Activated CD4-positive, alpha-beta T cell treated with anti-CD3 and anti-CD28 coated beads for 36 hours (primary cell): ENCODE results near the gene GPR137B. TPM values are rescaled to one million over a fixed set of nuclear protein-coding genes. Genes with fewer than 3 reads are reported as not detected.

Experiments used
- ATAC-seq: fragments of 200-7000 bp; cut with Tn5 transposase; one replicate; pipeline ENCODE4 v1.10.0; 2021; ENCODE audit warnings: mild to moderate bottlenecking, moderate library complexity
- CTCF ChIA-PET: fragments of 350-600 bp; sonication (Branson Sonifier 250); formaldehyde crosslinking; loops from one replicate; lab custom pipeline; 2021; ENCODE audit warnings: antibody characterized with exemption; lab: Charles Lee
- POLR2A ChIA-PET: fragments of 350-600 bp; sonication (Branson Sonifier 250); formaldehyde crosslinking; loops from one replicate; lab custom pipeline; 2021; ENCODE audit warnings: antibody characterized with exemption, inconsistent platforms; lab: Charles Lee
- DNase-seq: peaks from one replicate; pipeline ENCODE4 v3.0.0-alpha.2; 2020
- H3K27ac Mint-ChIP-seq: one replicate; pipeline ENCODE4 v1.8.0; 2021; ENCODE audit warnings: mixed read lengths
- H3K27me3 Mint-ChIP-seq: one replicate; pipeline ENCODE4 v1.8.0; 2021; ENCODE audit warnings: mixed read lengths
- H3K36me3 Mint-ChIP-seq: one replicate; pipeline ENCODE4 v1.8.0; 2021; ENCODE audit warnings: low read depth, mixed read lengths
- H3K4me1 Mint-ChIP-seq: one replicate; pipeline ENCODE4 v1.8.0; 2021; ENCODE audit warnings: mixed read lengths
- H3K4me3 Mint-ChIP-seq: one replicate; pipeline ENCODE4 v1.8.0; 2021; ENCODE audit warnings: mild to moderate bottlenecking, moderate library complexity, mixed read lengths
- H3K9me3 Mint-ChIP-seq: one replicate; pipeline ENCODE4 v1.8.0; 2021; ENCODE audit warnings: low read depth, mixed read lengths
- intact Hi-C, 2 experiments: fragments of 100-400 bp; cut with DNase I in 1 of 2; cut with micrococcal nuclease in 1 of 2; formaldehyde crosslinking; loops; one replicate each; pipeline versions ENCODE4 v1.14.2 to v1.15.1; 2022 to 2024; cut with DNase I, micrococcal nuclease
- total RNA-seq, 2 experiments: library from RNA; stranded (reverse); gene quantifications; one replicate each; pipeline ENCODE4 v1.2.3, GENCODE V29; 2021

Gene GPR137B
- total RNA-seq, 2 experiments from 2014 or later: 5.0 to 5.6 TPM

GRCh38 chr1:236239092-236239585 lies 96.8 kb downstream of the GPR137B start:
- H3K4me3 Mint-ChIP-seq: no peak overlapping the region
- no peak overlapping the region for H3K27ac Mint-ChIP-seq
- H3K9me3 Mint-ChIP-seq: no peaks in the 10 kb centered on the region
- peaks cover 10% of the 10 kb centered on the region for H3K36me3 Mint-ChIP-seq
- ChIA-PET POLR2A (no interaction called here), CTCF (interaction anchor here (0.7 to 1.5 kb wide), 3 partner anchors 8 to 42 kb away, joined by 3 to 6 read pairs (median 3); no protein-coding TSS in a partner anchor)
- H3K27me3 Mint-ChIP-seq: no peaks in the 10 kb centered on the region
- intact Hi-C loops: no loop called here
- ATAC-seq (no peak), DNase-seq (no peak)
- no peaks in the 10 kb centered on the region for H3K4me1 Mint-ChIP-seq

GRCh38 chr1:236240675-236241074 lies 98.3 kb downstream of the GPR137B start:
- DNase-seq (no peak), ATAC-seq (no peak)
- intact Hi-C loops: no loop called here
- Mint-ChIP-seq H3K4me1 (no peaks in the 10 kb centered on the region), H3K9me3 (no peaks in the 10 kb centered on the region), H3K36me3 (peaks cover 10% of the 10 kb centered on the region), H3K27ac (no peak overlapping the region), H3K27me3 (no peaks in the 10 kb centered on the region), H3K4me3 (no peak overlapping the region)
- ChIA-PET CTCF (interaction anchor here (1.0 to 1.5 kb wide), 2 partner anchors 9 to 10 kb away, joined by 3 to 6 read pairs; no protein-coding TSS in a partner anchor), POLR2A (no interaction called here)

GRCh38 chr1:236242568-236242967 lies 100.2 kb downstream of the GPR137B start:
- intact Hi-C loops: no loop called here

GRCh38 chr1:236247286-236247685 lies 104.9 kb downstream of the GPR137B start:
- peaks cover 8% of the 10 kb centered on the region for H3K36me3 Mint-ChIP-seq
- DNase-seq (no peak), ATAC-seq (no peak)
- ChIA-PET CTCF (no interaction called here), POLR2A (no interaction called here)
- H3K27me3 Mint-ChIP-seq: no peaks in the 10 kb centered on the region
- H3K4me1 Mint-ChIP-seq: no peaks in the 10 kb centered on the region
- H3K9me3 Mint-ChIP-seq: no peaks in the 10 kb centered on the region
- no peak overlapping the region for H3K27ac Mint-ChIP-seq
- intact Hi-C loops: no loop called here
- H3K4me3 Mint-ChIP-seq: no peak overlapping the region

More at GRCh38 chr1:236242568-236242967, 100.2 kb downstream of the GPR137B start:
- no peak for ATAC-seq
- CTCF ChIA-PET: no interaction called here
- no peaks in the 10 kb centered on the region for H3K4me1 Mint-ChIP-seq
- no peak overlapping the region for H3K4me3 Mint-ChIP-seq
- H3K9me3 Mint-ChIP-seq: no peaks in the 10 kb centered on the region
- no peak overlapping the region for H3K27ac Mint-ChIP-seq
- no peak for DNase-seq
- POLR2A ChIA-PET: interaction anchor here (0.6 kb wide), 1 partner anchor 17 kb away, joined by 3 read pairs; no protein-coding TSS in a partner anchor
- H3K27me3 Mint-ChIP-seq: no peaks in the 10 kb centered on the region
- peaks cover 7% of the 10 kb centered on the region for H3K36me3 Mint-ChIP-seq

GRCh38 chr1:236251587-236251986 lies 109.2 kb downstream of the GPR137B start:
- H3K4me3 Mint-ChIP-seq: no peak overlapping the region
- intact Hi-C loops: no loop called here
- DNase-seq (no peak), ATAC-seq (no peak)
- no peak overlapping the region for H3K27ac Mint-ChIP-seq
- H3K4me1 Mint-ChIP-seq: no peaks in the 10 kb centered on the region
- peaks cover 3% of the 10 kb centered on the region for H3K36me3 Mint-ChIP-seq
- H3K9me3 Mint-ChIP-seq: no peaks in the 10 kb centered on the region
- no peaks in the 10 kb centered on the region for H3K27me3 Mint-ChIP-seq
- CTCF ChIA-PET: interaction anchor here (1.1 to 1.4 kb wide), 2 partner anchors 13 to 99 kb away, joined by 3 to 4 read pairs; no protein-coding TSS in a partner anchor
- POLR2A ChIA-PET: no interaction called here

GRCh38 chr1:236253119-236253518 lies 110.8 kb downstream of the GPR137B start:
- Mint-ChIP-seq H3K36me3 (peaks cover 12% of the 10 kb centered on the region), H3K27ac (no peak overlapping the region), H3K4me1 (peaks cover 4% of the 10 kb centered on the region), H3K9me3 (peaks cover 9% of the 10 kb centered on the region), H3K27me3 (no peaks in the 10 kb centered on the region), H3K4me3 (no peak overlapping the region)
- no peak for ATAC-seq
- ChIA-PET POLR2A (no interaction called here), CTCF (interaction anchor here (0.6 kb wide), 1 partner anchor 207 kb away, joined by 3 read pairs; no protein-coding TSS in a partner anchor)
- no peak for DNase-seq
- intact Hi-C loops: no loop called here

GRCh38 chr1:236253918-236254637 lies 111.7 kb downstream of the GPR137B start:
- Mint-ChIP-seq H3K9me3 (peaks cover 14% of the 10 kb centered on the region), H3K4me1 (peaks cover 7% of the 10 kb centered on the region), H3K36me3 (peaks cover 17% of the 10 kb centered on the region), H3K4me3 (no peak overlapping the region), H3K27ac (no peak overlapping the region), H3K27me3 (no peaks in the 10 kb centered on the region)
- CTCF ChIA-PET: no interaction called here
- no peak for ATAC-seq
- intact Hi-C loops: no loop called here
- no peak for DNase-seq
- POLR2A ChIA-PET: no interaction called here

- peaks cover 34% of the 10 kb centered on the region for H3K36me3 Mint-ChIP-seq
- H3K4me3 Mint-ChIP-seq: no peak overlapping the region
- no peaks in the 10 kb centered on the region for H3K27me3 Mint-ChIP-seq
- CTCF ChIA-PET: interaction anchor here (1.3 kb wide), 1 partner anchor 19 kb away, joined by 3 read pairs; no protein-coding TSS in a partner anchor
- POLR2A ChIA-PET: no interaction called here
- H3K9me3 Mint-ChIP-seq: peaks cover 31% of the 10 kb centered on the region
- no peak for DNase-seq
- no peak for ATAC-seq
- no peak overlapping the region for H3K27ac Mint-ChIP-seq
- H3K4me1 Mint-ChIP-seq: peaks cover 25% of the 10 kb centered on the region
- intact Hi-C loops: no loop called here
Measured at GRCh38 chr1:236257216-236257615, 114.9 kb downstream of the GPR137B start.

- POLR2A ChIA-PET: no interaction called here
- peaks cover 25% of the 10 kb centered on the region for H3K4me1 Mint-ChIP-seq
- peaks cover 33% of the 10 kb centered on the region for H3K9me3 Mint-ChIP-seq
- intact Hi-C loops: no loop called here
- no peak for ATAC-seq
- peaks cover 40% of the 10 kb centered on the region for H3K36me3 Mint-ChIP-seq
- H3K27me3 Mint-ChIP-seq: no peaks in the 10 kb centered on the region
- H3K4me3 Mint-ChIP-seq: no peak overlapping the region
- H3K27ac Mint-ChIP-seq: no peak overlapping the region
- CTCF ChIA-PET: interaction anchor here (1.3 kb wide), 1 partner anchor 18 kb away, joined by 3 read pairs; no protein-coding TSS in a partner anchor
- no peak for DNase-seq
Measured at GRCh38 chr1:236258114-236258622, 115.8 kb downstream of the GPR137B start.

Other genes with a start within 250 kb of the GPR137B start
- gene NID1, start 77.4 kb upstream of the GPR137B start, total RNA-seq: under 1 TPM; 0.07 to 0.14 TPM
- gene ERO1B, start 139.4 kb downstream of the GPR137B start, total RNA-seq: 1 to 10 TPM; 2.2 to 2.8 TPM